NCI-H2196 (cell line): Measurements from ENCODE around the gene ITGA4.
"Not testable (repeated sequence)": the region's sequence is repeated elsewhere in the genome, so short reads cannot be mapped to it uniquely, and the experiment has no call there.

Source experiments
- DNase-seq: peaks from one replicate; lab custom pipeline; 2025; ENCODE audit not compliant: unreplicated experiment; lab: John Stamatoyannopoulos, UW

The ITGA4 gene

DNA sequence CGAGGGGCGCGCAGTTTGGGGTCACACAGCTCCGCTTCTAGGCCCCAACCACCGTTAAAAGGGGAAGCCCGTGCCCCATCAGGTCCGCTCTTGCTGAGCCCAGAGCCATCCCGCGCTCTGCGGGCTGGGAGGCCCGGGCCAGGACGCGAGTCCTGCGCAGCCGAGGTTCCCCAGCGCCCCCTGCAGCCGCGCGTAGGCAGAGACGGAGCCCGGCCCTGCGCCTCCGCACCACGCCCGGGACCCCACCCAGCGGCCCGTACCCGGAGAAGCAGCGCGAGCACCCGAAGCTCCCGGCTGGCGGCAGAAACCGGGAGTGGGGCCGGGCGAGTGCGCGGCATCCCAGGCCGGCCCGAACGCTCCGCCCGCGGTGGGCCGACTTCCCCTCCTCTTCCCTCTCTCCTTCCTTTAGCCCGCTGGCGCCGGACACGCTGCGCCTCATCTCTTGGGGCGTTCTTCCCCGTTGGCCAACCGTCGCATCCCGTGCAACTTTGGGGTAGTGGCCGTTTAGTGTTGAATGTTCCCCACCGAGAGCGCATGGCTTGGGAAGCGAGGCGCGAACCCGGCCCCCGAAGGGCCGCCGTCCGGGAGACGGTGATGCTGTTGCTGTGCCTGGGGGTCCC is at the start of gene ITGA4:
TSS of gene ITGA4 (plus strand) at position 266 of the 620 bp plus-strand sequence. CDS start at position 535, 269 bp downstream.
- no peak for DNase-seq

- no peak for DNase-seq
Measured at GRCh38 chr2:181408861-181409260, 48.3 kb upstream of the ITGA4 start.

- no peak for DNase-seq
Measured at GRCh38 chr2:181411105-181411849, 45.9 kb upstream of the ITGA4 start.

GRCh38 chr2:181419129-181419855 is 37.9 kb upstream of the ITGA4 start:
- no peak for DNase-seq

- DNase-seq: no peak
Measured at GRCh38 chr2:181420259-181421130, 36.7 kb upstream of the ITGA4 start.

DNA sequence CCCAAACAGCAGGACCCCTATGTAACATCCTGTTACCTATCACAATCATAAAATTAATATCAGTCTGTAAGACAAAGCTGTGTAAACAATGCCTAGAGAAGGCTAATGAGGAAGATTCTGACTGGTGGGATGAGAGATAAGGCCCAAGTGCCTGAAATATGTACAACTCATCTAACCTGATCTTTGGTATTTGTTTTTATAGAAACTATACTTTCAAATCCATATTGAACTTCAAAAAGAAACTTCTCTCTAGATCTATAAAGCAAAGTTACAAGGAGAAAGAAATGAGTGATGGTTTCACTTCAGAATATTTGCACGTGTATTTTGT is 36.1 kb upstream of the ITGA4 start:
- DNase-seq: no peak

DNA sequence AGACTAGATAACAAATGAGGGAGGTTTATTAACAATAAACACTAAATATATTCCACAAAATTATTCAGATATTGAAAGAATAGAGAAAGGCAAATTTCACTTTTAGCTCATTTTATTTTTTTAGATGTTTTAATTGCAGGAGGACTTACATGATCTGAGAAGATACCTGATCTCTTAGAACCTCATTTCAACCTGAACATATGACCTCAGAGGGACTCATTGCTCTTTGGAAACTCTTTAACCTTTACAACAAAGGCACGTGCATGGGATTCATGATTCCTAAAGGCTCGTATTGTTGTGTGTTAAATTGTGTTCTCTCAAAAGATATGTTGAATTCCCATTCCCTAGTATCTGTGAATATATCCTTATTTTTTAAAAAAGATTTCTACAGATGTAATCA is 35.7 kb upstream of the ITGA4 start:
- DNase-seq: no peak

DNA sequence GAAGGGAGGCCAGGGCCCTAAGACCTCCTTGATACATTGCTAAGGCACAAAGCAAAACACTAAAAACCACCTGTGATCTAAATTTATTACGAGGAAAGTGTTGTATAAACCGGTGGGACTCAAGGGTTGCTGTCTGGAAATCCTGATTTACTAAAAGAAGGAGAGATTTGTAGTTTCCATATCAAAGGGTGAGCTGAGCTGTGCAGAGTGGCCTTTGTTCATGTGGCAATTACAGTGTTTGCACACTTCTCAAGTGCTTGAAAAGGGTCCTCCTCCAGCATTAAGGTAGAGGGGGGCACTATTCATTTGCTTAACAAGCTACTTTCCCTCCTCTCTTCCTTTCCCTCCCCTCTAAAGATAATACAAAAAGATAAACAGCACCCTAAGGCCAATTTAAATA is 30.5 kb upstream of the ITGA4 start:
- no peak for DNase-seq

- DNase-seq: peak; percentile 10
Measured at GRCh38 chr2:181430406-181431118, 26.6 kb upstream of the ITGA4 start.

- DNase-seq: no peak
Measured at GRCh38 chr2:181431674-181432073, 25.5 kb upstream of the ITGA4 start.

DNA sequence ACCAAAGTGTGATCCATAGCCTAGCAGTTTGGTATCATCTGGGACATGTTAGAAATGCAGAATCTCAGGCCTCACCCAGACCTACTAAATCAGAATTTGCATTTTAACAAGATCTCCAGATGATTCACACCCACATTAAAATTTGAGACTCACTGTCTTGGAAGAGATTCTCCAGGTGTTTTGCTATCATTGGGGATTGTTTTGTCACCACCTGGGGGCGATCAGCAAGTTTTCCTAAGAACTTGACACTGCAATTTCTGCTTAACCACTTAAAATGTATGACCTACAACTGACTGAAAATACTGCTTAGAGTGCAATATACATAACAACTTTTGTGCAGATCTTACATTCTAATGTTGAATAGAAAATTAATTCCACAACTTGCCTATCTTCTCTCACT is 18.9 kb upstream of the ITGA4 start:
- DNase-seq: no peak

- no peak for DNase-seq
Measured at GRCh38 chr2:181440344-181440743, 16.8 kb upstream of the ITGA4 start.

DNA sequence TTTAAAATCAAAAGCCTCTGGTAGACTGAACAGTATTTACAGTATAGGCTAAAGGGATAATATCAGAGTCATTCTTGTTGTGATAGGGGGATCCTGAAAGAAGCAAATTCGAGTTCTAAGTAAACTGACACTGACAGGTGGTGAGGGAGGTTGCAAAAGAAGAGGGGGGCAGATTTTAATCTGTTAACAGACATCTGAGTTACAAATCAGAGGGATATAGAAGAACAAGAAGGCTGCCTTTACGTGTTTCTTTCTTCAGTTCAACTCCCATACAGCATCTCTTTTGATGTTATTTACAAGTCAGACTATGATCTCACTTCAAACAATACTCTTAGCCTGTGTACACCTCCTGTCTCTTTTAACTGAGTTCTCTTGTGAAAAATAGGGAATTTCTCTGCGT is 16.3 kb upstream of the ITGA4 start:
- no peak for DNase-seq

GRCh38 chr2:181441670-181442069 is 15.5 kb upstream of the ITGA4 start:
- DNase-seq: no peak

DNA sequence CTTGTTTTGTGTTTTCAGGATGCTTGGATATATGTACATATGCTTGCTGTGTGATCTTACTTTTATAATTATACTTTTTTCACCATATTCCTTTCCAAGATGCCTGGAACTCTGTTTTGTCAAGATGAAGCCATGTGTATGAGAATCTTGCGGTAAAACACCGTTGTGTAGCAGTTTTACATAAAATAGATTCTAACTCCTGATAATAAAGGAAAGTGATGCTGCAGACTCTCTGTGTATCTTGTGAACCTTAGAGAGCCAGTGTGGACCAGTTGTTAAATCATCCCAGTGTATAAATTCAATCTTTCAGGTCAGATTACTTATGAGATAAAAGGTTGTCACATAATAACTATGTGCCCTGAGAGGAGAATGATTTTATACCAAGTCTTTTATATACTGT is 12.5 kb upstream of the ITGA4 start:
- no peak for DNase-seq

- DNase-seq: no peak
Measured at GRCh38 chr2:181446985-181447384, 10.2 kb upstream of the ITGA4 start.

GRCh38 chr2:181449278-181449677 is 7.9 kb upstream of the ITGA4 start:
- DNase-seq: not testable (repeated sequence)

- DNase-seq: no peak
Measured at GRCh38 chr2:181454686-181455450, 2.3 kb upstream of the ITGA4 start.

- DNase-seq: no peak
Measured at GRCh38 chr2:181456660-181457120, 496 bp upstream of the ITGA4 start.
